Measurements from ENCODE around the gene ILKAP. TPM values are rescaled to one million over a fixed set of nuclear protein-coding genes. Genes with fewer than 3 reads are reported as not detected.

The ILKAP gene
- total and polyA plus RNA-seq, 4 experiments from 2014 or later: 44.4 to 87.8 (median 63.2) TPM

DNA sequence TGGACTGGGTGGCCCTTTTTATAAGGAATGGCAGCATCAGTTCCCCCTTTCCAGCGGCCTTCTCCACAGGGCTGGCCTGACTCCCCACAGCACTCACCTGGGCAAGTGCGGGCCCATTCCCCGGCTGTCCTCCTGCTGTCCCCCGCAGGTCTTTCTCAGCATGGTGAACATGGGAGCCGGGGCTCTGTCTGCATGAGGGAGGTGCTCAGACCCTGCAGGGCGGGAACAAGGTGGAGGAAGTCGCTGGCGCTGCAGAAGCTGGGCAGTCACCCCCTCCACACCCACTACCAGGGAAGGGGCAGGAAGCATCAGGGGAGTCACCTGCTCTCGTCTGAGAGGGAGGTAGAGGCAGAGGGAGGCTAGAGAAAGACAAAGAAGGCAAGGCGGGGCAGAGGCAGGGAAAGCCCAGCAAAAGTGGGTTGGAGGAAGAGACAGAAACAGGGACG lies 24.1 kb upstream of the ILKAP start:
- Mint-ChIP-seq H3K4me1 (peaks cover 10 to 27% (median 13%) of the 10 kb centered on the region in 4 donors), H3K9me3 (peaks cover 0 to 1% (median 0%) of the 10 kb centered on the region in 8 donors), H3K27me3 (peaks cover 3 to 4% of the 10 kb centered on the region in 2 donors), H3K36me3 (no peaks in the 10 kb centered on the region), H3K4me3 (no peak overlapping the region), H3K27ac (peak overlapping the region in 1 of 7 donors; percentile 26)
- ChIA-PET POLR2A (ENCODE audit: partially characterized antibody) (no interaction called here), CTCF (ENCODE audit: partially characterized antibody) (no interaction called here)
- no peak for DNase-seq
- no peaks in the 10 kb centered on the region for H3K27me3 ChIP-seq (ENCODE audit: insufficient read depth, low read length)
- intact Hi-C loops (cut with micrococcal nuclease): no loop called here
- H3K4me3 ChIP-seq (ENCODE audit: low read length in 2 of 2): no peak overlapping the region
- H3K27ac ChIP-seq (ENCODE audit: low read depth, low read length): no peak overlapping the region
- peaks cover 16% of the 10 kb centered on the region for H3K4me1 ChIP-seq (ENCODE audit: insufficient read depth, low read length)
- no peaks in the 10 kb centered on the region for H3K9me3 ChIP-seq (ENCODE audit: control insufficient read depth in 1 of 2, low read length in 2 of 2)
- no peaks in the 10 kb centered on the region for H3K36me3 ChIP-seq (ENCODE audit: insufficient read depth, low read length)

DNA sequence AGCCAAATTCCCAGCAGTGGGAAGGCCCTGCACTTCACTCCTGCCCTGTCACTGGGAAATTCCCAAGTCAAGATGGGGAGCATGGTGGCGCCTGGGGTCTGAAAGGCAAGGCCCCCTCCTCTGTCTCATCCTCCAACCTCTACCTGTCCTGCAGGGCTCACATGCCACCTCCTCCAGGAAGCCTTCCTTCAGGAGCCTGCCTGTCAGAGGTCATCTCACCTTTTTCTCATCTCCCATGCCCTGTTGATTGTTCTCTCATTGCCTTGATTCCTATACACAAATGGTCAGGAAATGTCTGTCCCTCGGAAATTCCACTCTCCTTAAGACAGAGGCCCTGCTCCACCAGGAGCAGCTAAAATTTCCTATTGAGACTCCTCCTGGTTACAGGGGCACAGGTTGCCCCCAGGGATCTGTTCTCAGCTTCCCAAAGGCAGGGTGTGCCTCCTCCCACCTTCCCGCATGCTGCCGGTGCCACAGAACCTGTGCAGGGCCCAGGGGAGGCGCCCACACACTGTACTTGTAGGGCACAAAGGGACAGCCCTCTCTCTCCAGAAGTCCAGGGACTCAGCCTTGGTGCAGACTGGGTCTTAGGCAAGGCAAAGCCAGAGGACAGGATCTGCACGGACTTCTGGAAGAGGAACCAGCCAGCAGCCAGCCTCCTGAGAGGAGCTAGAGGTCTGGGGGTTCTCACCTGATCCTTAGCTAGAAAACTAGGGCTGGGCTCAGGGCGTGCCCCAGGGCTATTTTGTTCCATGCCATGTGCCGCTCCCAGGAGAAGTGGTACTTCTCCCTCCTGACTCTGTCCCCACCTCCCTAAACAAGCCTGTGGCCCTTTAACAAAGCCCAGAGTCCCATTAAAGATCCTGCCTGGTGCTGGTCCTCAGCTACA lies 23.4 kb upstream of the ILKAP start:
- H3K27ac ChIP-seq (ENCODE audit: low read depth, low read length): no peak overlapping the region
- H3K27me3 ChIP-seq (ENCODE audit: insufficient read depth, low read length): no peaks in the 10 kb centered on the region
- H3K36me3 ChIP-seq (ENCODE audit: insufficient read depth, low read length): no peaks in the 10 kb centered on the region
- intact Hi-C loops (cut with micrococcal nuclease): no loop called here
- Mint-ChIP-seq H3K4me1 (peaks cover 10 to 21% (median 13%) of the 10 kb centered on the region in 4 donors), H3K27me3 (peaks cover 0 to 4% of the 10 kb centered on the region in 2 donors), H3K4me3 (no peak overlapping the region), H3K27ac (no peak overlapping the region), H3K36me3 (no peaks in the 10 kb centered on the region), H3K9me3 (no peaks in the 10 kb centered on the region)
- no peaks in the 10 kb centered on the region for H3K9me3 ChIP-seq (ENCODE audit: control insufficient read depth in 1 of 2, low read length in 2 of 2)
- H3K4me3 ChIP-seq (ENCODE audit: low read length in 2 of 2): no peak overlapping the region
- peaks cover 16% of the 10 kb centered on the region for H3K4me1 ChIP-seq (ENCODE audit: insufficient read depth, low read length)
- DNase-seq: no peak
- POLR2A ChIA-PET (ENCODE audit: partially characterized antibody): no interaction called here
- CTCF ChIA-PET (ENCODE audit: partially characterized antibody): no interaction called here

- Mint-ChIP-seq H3K27ac (no peak overlapping the region), H3K36me3 (no peaks in the 10 kb centered on the region), H3K4me1 (peaks cover 6 to 13% (median 9%) of the 10 kb centered on the region in 4 donors), H3K27me3 (no peaks in the 10 kb centered on the region), H3K4me3 (no peak overlapping the region), H3K9me3 (no peaks in the 10 kb centered on the region)
- Histone ChIP-seq H3K36me3 (ENCODE audit: insufficient read depth, low read length) (no peaks in the 10 kb centered on the region), H3K9me3 (ENCODE audit: control insufficient read depth in 1 of 2, low read length in 2 of 2) (no peaks in the 10 kb centered on the region), H3K27ac (ENCODE audit: low read depth, low read length) (no peak overlapping the region), H3K4me3 (ENCODE audit: low read length in 2 of 2) (no peak overlapping the region), H3K27me3 (ENCODE audit: insufficient read depth, low read length) (no peaks in the 10 kb centered on the region), H3K4me1 (ENCODE audit: insufficient read depth, low read length) (peaks cover 7% of the 10 kb centered on the region)
- ChIA-PET POLR2A (ENCODE audit: partially characterized antibody) (no interaction called here), CTCF (ENCODE audit: partially characterized antibody) (no interaction called here)
- intact Hi-C loops (cut with micrococcal nuclease): no loop called here
- no peak for DNase-seq
These were observed 22.6 kb upstream of the ILKAP start for GRCh38 chr2:238225911-238226697.

- Mint-ChIP-seq H3K4me1 (peaks cover 0 to 5% (median 2%) of the 10 kb centered on the region in 4 donors), H3K4me3 (no peak overlapping the region), H3K27ac (no peak overlapping the region), H3K9me3 (no peaks in the 10 kb centered on the region), H3K36me3 (no peaks in the 10 kb centered on the region), H3K27me3 (no peaks in the 10 kb centered on the region)
- Histone ChIP-seq H3K27ac (ENCODE audit: low read depth, low read length) (no peak overlapping the region), H3K9me3 (ENCODE audit: control insufficient read depth in 1 of 2, low read length in 2 of 2) (no peaks in the 10 kb centered on the region), H3K36me3 (ENCODE audit: insufficient read depth, low read length) (no peaks in the 10 kb centered on the region), H3K27me3 (ENCODE audit: insufficient read depth, low read length) (no peaks in the 10 kb centered on the region), H3K4me3 (ENCODE audit: low read length in 2 of 2) (no peak overlapping the region), H3K4me1 (ENCODE audit: insufficient read depth, low read length) (no peaks in the 10 kb centered on the region)
- intact Hi-C loops (cut with micrococcal nuclease): no loop called here
- ChIA-PET POLR2A (ENCODE audit: partially characterized antibody) (no interaction called here), CTCF (ENCODE audit: partially characterized antibody) (no interaction called here)
- DNase-seq: no peak
These were observed 21.6 kb upstream of the ILKAP start for GRCh38 chr2:238225121-238225520.

GRCh38 chr2:238224356-238225035 lies 21.0 kb upstream of the ILKAP start:
- H3K4me1 Mint-ChIP-seq: peaks cover 0 to 5% (median 1%) of the 10 kb centered on the region in 4 donors
- H3K36me3 Mint-ChIP-seq: no peaks in the 10 kb centered on the region
- H3K27me3 Mint-ChIP-seq: no peaks in the 10 kb centered on the region
- H3K27ac Mint-ChIP-seq: peak overlapping the region in 1 of 7 donors; percentile 71
- ChIA-PET POLR2A (ENCODE audit: partially characterized antibody) (no interaction called here), CTCF (ENCODE audit: partially characterized antibody) (no interaction called here)
- no peaks in the 10 kb centered on the region for H3K4me1 ChIP-seq (ENCODE audit: insufficient read depth, low read length)
- H3K27ac ChIP-seq (ENCODE audit: low read depth, low read length): no peak overlapping the region
- no peaks in the 10 kb centered on the region for H3K27me3 ChIP-seq (ENCODE audit: insufficient read depth, low read length)
- intact Hi-C loops (cut with micrococcal nuclease): no loop called here
- no peaks in the 10 kb centered on the region for H3K36me3 ChIP-seq (ENCODE audit: insufficient read depth, low read length)
- H3K4me3 Mint-ChIP-seq: no peak overlapping the region
- no peaks in the 10 kb centered on the region for H3K9me3 ChIP-seq (ENCODE audit: control insufficient read depth in 1 of 2, low read length in 2 of 2)
- H3K4me3 ChIP-seq (ENCODE audit: low read length in 2 of 2): no peak overlapping the region
- no peaks in the 10 kb centered on the region for H3K9me3 Mint-ChIP-seq
- DNase-seq: no peak

GRCh38 chr2:238220892-238221521 lies 17.5 kb upstream of the ILKAP start:
- Histone ChIP-seq H3K36me3 (ENCODE audit: insufficient read depth, low read length) (no peaks in the 10 kb centered on the region), H3K27ac (ENCODE audit: low read depth, low read length) (no peak overlapping the region), H3K9me3 (ENCODE audit: control insufficient read depth in 1 of 2, low read length in 2 of 2) (no peaks in the 10 kb centered on the region), H3K4me1 (ENCODE audit: insufficient read depth, low read length) (no peaks in the 10 kb centered on the region), H3K27me3 (ENCODE audit: insufficient read depth, low read length) (no peaks in the 10 kb centered on the region), H3K4me3 (ENCODE audit: low read length in 2 of 2) (no peak overlapping the region)
- CTCF ChIA-PET (ENCODE audit: partially characterized antibody): interaction anchor here (1.4 kb wide), 1 partner anchor 42 kb away, joined by 3 read pairs; no protein-coding TSS in a partner anchor
- Mint-ChIP-seq H3K27ac (no peak overlapping the region), H3K36me3 (no peaks in the 10 kb centered on the region), H3K4me3 (no peak overlapping the region), H3K9me3 (no peaks in the 10 kb centered on the region), H3K27me3 (peaks cover 0 to 1% of the 10 kb centered on the region in 2 donors), H3K4me1 (no peaks in the 10 kb centered on the region)
- no peak for DNase-seq
- intact Hi-C loops (cut with micrococcal nuclease): no loop called here
- POLR2A ChIA-PET (ENCODE audit: partially characterized antibody): interaction anchor here (0.8 to 1.0 kb wide), 2 partner anchors 11 to 18 kb away, joined by 3 read pairs; no protein-coding TSS in a partner anchor
